NCI-H1092 (cell line): ENCODE data around the gene SLC25A42.
"Not testable (repeated sequence)": the region's sequence is repeated elsewhere in the genome, so short reads cannot be mapped to it uniquely, and the experiment has no call there.

Experiments
- DNase-seq: peaks from one replicate; lab custom pipeline; 2025; lab: John Stamatoyannopoulos, UW

Gene SLC25A42

GRCh38 chr19:19068659-19069654 lies 5.2 kb downstream of the SLC25A42 start:
- no peak for DNase-seq

- no peak for DNase-seq
Measured at GRCh38 chr19:19071897-19072296, 8.1 kb downstream of the SLC25A42 start.

GRCh38 chr19:19074196-19074882 lies 10.5 kb downstream of the SLC25A42 start:
- DNase-seq = no peak

GRCh38 chr19:19075126-19075525 lies 11.3 kb downstream of the SLC25A42 start:
- no peak for DNase-seq

- no peak for DNase-seq
Measured at GRCh38 chr19:19076476-19076875, 12.7 kb downstream of the SLC25A42 start.

GRCh38 chr19:19077103-19077502 lies 13.3 kb downstream of the SLC25A42 start:
- DNase-seq = no peak

GRCh38 chr19:19078801-19079200 lies 15.0 kb downstream of the SLC25A42 start:
- DNase-seq = no peak

- no peak for DNase-seq
Measured at GRCh38 chr19:19079571-19079970, 15.8 kb downstream of the SLC25A42 start.

- DNase-seq = no peak
Measured at GRCh38 chr19:19081642-19082151, 17.9 kb downstream of the SLC25A42 start.

- no peak for DNase-seq
Measured at GRCh38 chr19:19083413-19084178, 19.8 kb downstream of the SLC25A42 start.

- DNase-seq = no peak
Measured at GRCh38 chr19:19087676-19088075, 23.9 kb downstream of the SLC25A42 start.

- no peak for DNase-seq
Measured at GRCh38 chr19:19094513-19094912, 30.7 kb downstream of the SLC25A42 start.

GRCh38 chr19:19095691-19096090 lies 31.9 kb downstream of the SLC25A42 start:
- no peak for DNase-seq

- DNase-seq = no peak
Measured at GRCh38 chr19:19096641-19097627, 33.1 kb downstream of the SLC25A42 start.

- no peak for DNase-seq
Measured at GRCh38 chr19:19098084-19098702, 34.4 kb downstream of the SLC25A42 start.

- DNase-seq = no peak
Measured at GRCh38 chr19:19098703-19099632, 35.2 kb downstream of the SLC25A42 start.

- no peak for DNase-seq
Measured at GRCh38 chr19:19101540-19101939, 37.7 kb downstream of the SLC25A42 start.

- DNase-seq = not testable (repeated sequence)
Measured at GRCh38 chr19:19102566-19102965, 38.8 kb downstream of the SLC25A42 start.

GRCh38 chr19:19103167-19103566 lies 39.4 kb downstream of the SLC25A42 start:
- DNase-seq = no peak
